Right lung (tissue), 10 donors: ENCODE data around the gene SPRY1. TPM values are rescaled to one million over a fixed set of nuclear protein-coding genes. Genes with fewer than 3 reads are reported as not detected.

Experiments used
- DNase-seq, 2 donors: peaks; one replicate each; pipeline ENCODE4 v3.0.0-alpha.2; 2013
- long read RNA-seq, 8 donors: transcript quantifications; one replicate each; lab custom pipeline, GENCODE V29; 2026
- polyA plus RNA-seq, 5 donors: library from polyadenylated mRNA; unstranded; fragments of 120-200 nt; gene quantifications; one replicate each; pipeline versions ENCODE4 v1.2.1 to v1.2.3, GENCODE V29; 2013; ENCODE audit warnings: inconsistent platforms in 1 of 5, low replicate concordance in 1 of 5; ENCODE audit not compliant: insufficient read length in 5 of 5, insufficient read depth in 1 of 5

SPRY1 gene
- 100 to 1,000 TPM in 2 of 5 donors, 10 to 100 TPM in 3; 78.7 to 136 (median 95.1) TPM for polyA plus RNA-seq
- long read RNA-seq, donor 1, transcript SPRY1-206 (2 exons, 849 nt) = major isoform, 46 of 70 reads
- long read RNA-seq, donor 1, transcript SPRY1-204 (2 exons, 1,012 nt) = minor isoform, 6 of 70 reads
- long read RNA-seq, donor 1, partial matches to known transcripts = 0 of 70 reads
- long read RNA-seq, donor 1, other reads (novel, unspliced or antisense) = 14 of 70 reads
- long read RNA-seq, donor 2, transcript SPRY1-206 (2 exons, 849 nt) = major isoform, 8 of 25 reads
- long read RNA-seq, donor 2, transcript SPRY1-204 (2 exons, 1,012 nt) = minor isoform, 5 of 25 reads
- long read RNA-seq, donor 2, partial matches to known transcripts = 11 of 25 reads
- long read RNA-seq, donor 2, other reads (novel, unspliced or antisense) = 0 of 25 reads
- long read RNA-seq, donor 3, transcript SPRY1-202 (2 exons, 2,504 nt) = minor isoform, 5 of 44 reads
- long read RNA-seq, donor 3, transcript SPRY1-206 (2 exons, 849 nt) = major isoform, 28 of 44 reads
- long read RNA-seq, donor 3, partial matches to known transcripts = 0 of 44 reads
- long read RNA-seq, donor 3, other reads (novel, unspliced or antisense) = 9 of 44 reads
- long read RNA-seq, donor 4, transcript SPRY1-206 (2 exons, 849 nt) = major isoform, 46 of 68 reads
- long read RNA-seq, donor 4, transcript SPRY1-204 (2 exons, 1,012 nt) = minor isoform, 7 of 68 reads
- long read RNA-seq, donor 4, partial matches to known transcripts = 0 of 68 reads
- long read RNA-seq, donor 4, other reads (novel, unspliced or antisense) = 15 of 68 reads
- long read RNA-seq, donor 5, transcript SPRY1-206 (2 exons, 849 nt) = major isoform, 37 of 56 reads
- long read RNA-seq, donor 5, partial matches to known transcripts = 0 of 56 reads
- long read RNA-seq, donor 5, other reads (novel, unspliced or antisense) = 14 of 56 reads
- long read RNA-seq, donor 6, transcript SPRY1-204 (2 exons, 1,012 nt) = minor isoform, 6 of 87 reads
- long read RNA-seq, donor 6, transcript SPRY1-206 (2 exons, 849 nt) = major isoform, 61 of 87 reads
- long read RNA-seq, donor 6, partial matches to known transcripts = 0 of 87 reads
- long read RNA-seq, donor 6, other reads (novel, unspliced or antisense) = 19 of 87 reads
- long read RNA-seq, donor 7, transcript SPRY1-206 (2 exons, 849 nt) = major isoform, 13 of 23 reads
- long read RNA-seq, donor 7, partial matches to known transcripts = 0 of 23 reads
- long read RNA-seq, donor 7, other reads (novel, unspliced or antisense) = 9 of 23 reads
- long read RNA-seq, donor 8, transcript SPRY1-206 (2 exons, 849 nt) = major isoform, 10 of 19 reads
- long read RNA-seq, donor 8, partial matches to known transcripts = 0 of 19 reads
- long read RNA-seq, donor 8, other reads (novel, unspliced or antisense) = 6 of 19 reads

GRCh38 chr4:123396307-123397143, at the start of gene SPRY1:
TSS of gene SPRY1 (plus strand) at chr4:123396795. CDS start at chr4:123401592, 4,797 bp downstream.
- DNase-seq = peak; percentile 88 to 91

- no peak for DNase-seq
Measured at GRCh38 chr4:123346951-123347350, 49.6 kb upstream of the SPRY1 start.

GRCh38 chr4:123348946-123349345, 47.6 kb upstream of the SPRY1 start:
- no peak for DNase-seq

- DNase-seq = no peak
Measured at GRCh38 chr4:123349421-123350190, 47.0 kb upstream of the SPRY1 start.

- DNase-seq = no peak
Measured at GRCh38 chr4:123350191-123350544, 46.4 kb upstream of the SPRY1 start.

DNA sequence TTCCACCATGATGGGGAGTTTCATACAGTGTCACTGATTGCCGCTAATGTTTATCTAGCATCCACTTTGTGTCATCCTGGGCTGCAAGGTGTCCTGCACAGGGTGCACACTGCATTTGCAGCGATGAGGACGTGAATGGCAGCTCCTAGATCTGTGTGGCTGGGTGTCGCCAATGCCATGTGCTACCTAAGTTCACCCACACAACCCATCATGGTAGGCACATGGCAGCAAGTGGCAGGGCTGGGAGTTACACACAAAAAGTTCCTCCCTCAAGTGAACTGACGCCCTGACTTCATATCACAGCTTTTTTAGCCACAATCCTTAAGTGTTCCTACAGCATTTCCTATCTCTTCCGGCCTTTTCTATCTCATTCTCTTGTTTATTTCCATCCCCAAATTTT, 45.9 kb upstream of the SPRY1 start:
- DNase-seq = no peak

- no peak for DNase-seq
Measured at GRCh38 chr4:123351713-123352112, 44.9 kb upstream of the SPRY1 start.

DNA sequence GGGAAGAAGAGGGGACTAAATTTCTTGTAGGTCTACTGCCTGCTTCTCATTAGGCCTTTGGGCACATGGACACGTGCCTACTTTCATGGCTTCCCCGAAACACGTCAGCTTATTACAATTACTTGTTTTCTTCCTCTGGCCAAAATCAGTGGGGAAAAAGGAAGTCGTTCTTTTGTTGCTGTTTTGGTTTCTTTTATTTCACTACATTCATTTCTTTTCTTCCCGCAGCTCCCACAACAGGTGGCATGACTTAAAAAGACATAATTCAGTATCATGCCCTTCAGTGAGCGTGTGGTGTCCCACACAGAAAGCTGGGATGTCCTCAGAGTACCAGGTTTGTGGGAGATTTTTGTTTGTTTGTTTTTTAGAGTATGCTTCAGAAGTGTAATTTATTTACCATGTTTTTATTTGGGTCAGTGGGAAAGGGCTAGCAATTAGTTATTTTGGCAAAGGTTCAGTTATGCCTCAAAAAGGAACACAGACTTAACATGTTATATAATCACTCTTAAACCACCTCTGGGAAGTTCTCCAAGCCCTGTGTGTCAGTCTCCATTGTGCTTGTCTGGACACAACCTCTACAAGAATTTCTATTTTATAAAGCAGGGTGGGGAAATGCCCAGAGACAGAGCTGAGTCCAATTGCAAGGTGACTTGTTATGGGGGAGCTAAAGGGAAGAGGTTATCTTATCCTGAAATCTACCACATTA, 44.2 kb upstream of the SPRY1 start:
- DNase-seq = no peak

- DNase-seq = no peak
Measured at GRCh38 chr4:123352966-123353365, 43.6 kb upstream of the SPRY1 start.

GRCh38 chr4:123353656-123354055, 42.9 kb upstream of the SPRY1 start:
- no peak for DNase-seq

- DNase-seq = no peak
Measured at GRCh38 chr4:123354701-123355100, 41.9 kb upstream of the SPRY1 start.

DNA sequence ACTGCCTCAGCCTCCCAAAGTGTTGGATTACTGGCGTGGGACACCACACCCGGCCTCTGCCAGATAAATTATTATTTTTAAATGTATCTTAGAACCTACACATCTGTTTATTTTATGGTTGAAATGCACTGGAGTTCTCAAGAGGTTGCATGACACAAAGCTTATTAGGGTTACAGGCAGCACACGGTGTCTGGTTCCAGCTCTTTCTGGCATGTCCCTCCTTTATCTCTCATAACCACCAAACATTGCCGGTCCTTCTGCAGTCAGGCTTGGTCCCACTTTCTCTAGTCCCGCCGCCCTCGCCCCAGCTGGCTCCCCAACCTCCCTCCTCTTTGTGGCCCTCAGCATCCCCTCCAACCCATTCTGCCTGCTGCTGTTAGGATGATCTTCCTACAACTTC, 39.7 kb upstream of the SPRY1 start:
- DNase-seq = no peak

GRCh38 chr4:123359449-123360315, 36.9 kb upstream of the SPRY1 start:
- no peak for DNase-seq

DNA sequence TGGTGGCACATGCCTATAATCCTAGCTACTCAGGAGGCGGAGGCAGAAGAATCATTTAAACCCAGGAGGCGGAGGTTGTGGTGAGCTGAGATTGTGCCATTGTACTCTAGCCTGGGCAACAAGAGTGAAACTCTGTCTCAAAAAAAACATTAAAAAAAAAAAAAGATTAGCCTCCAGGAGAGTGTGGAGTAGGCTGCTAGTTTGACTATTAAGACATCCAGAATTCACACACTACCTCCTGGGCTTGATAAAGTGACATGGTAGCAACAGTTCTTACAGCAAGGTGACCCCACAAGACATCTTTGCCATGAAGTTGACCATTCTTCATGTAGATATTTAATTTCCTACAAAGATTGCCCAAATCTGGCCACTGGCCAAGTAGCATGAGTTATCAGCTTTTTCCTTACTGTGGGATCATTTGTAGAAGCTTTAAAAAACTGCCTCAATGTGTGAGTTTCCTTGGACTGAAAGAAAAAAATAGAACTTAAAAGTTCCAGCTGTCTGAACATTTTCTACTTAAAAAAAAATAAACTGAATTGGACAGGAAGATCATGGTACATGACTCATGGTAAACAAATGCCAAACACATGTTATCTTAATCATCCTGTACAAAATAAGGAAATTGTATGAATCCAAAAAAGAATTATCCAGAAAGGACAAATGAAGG, 35.3 kb upstream of the SPRY1 start:
- DNase-seq = peak; percentile 32 to 41

GRCh38 chr4:123362103-123362502, 34.5 kb upstream of the SPRY1 start:
- DNase-seq = no peak

- DNase-seq = no peak
Measured at GRCh38 chr4:123363729-123364128, 32.9 kb upstream of the SPRY1 start.

DNA sequence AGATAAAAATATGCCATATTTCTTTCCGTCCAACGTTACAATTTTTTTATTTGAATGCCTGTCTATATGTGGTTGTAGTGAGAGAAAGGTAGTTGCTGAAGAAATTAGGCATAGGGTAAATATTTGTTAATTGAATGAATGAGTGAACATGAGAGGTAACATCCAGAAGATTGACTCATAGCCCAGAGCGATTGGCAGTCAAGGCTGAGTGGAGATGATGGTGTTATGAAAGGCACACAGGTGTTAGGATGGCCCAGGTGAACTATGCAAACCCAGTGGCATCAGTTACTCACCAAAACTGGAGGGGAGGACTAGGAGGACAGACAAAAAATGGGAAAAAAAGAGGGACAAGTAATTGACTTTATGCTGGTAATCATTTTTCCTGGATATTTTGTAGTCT, 31.7 kb upstream of the SPRY1 start:
- DNase-seq = no peak

DNA sequence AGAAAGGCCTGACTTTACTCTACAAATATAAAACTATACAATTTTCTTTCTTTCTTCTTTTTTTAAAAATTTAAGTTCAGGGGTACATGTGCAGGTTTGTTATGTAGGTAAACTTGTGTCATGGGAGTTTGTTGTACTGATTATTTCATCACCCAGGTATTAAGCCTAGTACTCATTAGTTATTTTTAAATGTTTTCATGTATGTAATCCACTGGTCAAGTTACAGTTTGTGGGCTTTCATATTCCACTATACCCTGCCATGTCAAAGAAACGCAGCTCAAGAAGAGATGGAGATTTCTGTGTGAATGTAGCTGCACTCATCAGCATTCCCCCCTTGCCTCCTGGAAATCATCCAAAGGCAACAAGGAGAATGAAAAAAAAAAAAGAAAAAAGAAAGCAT, 31.2 kb upstream of the SPRY1 start:
- DNase-seq = no peak
